Astrocyte of the spinal cord (primary cell): Measurements from ENCODE around the gene PPP1R13B.

ENCODE experiments used
- DNase-seq: peaks from one replicate; pipeline ENCODE4 v3.0.0; 2011; ENCODE audit warnings: low read depth, low spot score
- H3K4me3 ChIP-seq: 2 replicates; pipeline ENCODE4 v1.5.1; 2011; ENCODE audit warnings: low read depth, mild to moderate bottlenecking, low read length, moderate library complexity
- in situ Hi-C: cut with HindIII; loops from 2 replicates; pipeline ENCODE4 v1.10.0; 2017; ENCODE audit warnings: low sequenced_read_pairs
- TF ChIP-seq, protein P1 (sequence below): IDR thresholded peaks from 2 replicates; pipeline ENCODE4 v1.5.1; 2012; ENCODE audit warnings: low read depth, mild to moderate bottlenecking, low read length, inconsistent platforms

PPP1R13B gene

DNA sequence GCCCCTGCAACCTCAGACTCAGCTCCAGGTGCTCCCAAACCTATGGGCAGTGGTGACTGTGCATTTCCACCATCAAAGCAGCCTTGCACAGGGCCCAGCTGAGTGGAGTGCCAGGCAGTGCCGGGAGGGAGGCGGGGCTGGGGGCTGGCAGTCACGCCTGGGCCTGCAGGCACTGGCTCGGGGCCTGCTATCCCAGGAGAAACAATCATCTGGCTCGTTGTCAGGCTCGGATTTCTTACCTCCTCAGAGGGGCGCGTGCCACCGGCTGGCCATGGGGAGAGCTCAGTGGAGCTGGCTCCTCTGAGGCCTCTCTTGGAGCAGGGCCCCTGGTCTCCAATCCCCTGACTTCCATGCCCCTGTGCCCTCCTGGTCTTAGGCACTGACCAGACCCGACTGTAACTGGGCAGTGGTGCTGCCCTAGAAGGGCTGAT lies 20.2 kb upstream of the PPP1R13B start:
- H3K4me3 ChIP-seq: no peak overlapping the region
- DNase-seq: no peak
- in situ Hi-C loops: no loop called here
- TF ChIP-seq, protein P1, sequence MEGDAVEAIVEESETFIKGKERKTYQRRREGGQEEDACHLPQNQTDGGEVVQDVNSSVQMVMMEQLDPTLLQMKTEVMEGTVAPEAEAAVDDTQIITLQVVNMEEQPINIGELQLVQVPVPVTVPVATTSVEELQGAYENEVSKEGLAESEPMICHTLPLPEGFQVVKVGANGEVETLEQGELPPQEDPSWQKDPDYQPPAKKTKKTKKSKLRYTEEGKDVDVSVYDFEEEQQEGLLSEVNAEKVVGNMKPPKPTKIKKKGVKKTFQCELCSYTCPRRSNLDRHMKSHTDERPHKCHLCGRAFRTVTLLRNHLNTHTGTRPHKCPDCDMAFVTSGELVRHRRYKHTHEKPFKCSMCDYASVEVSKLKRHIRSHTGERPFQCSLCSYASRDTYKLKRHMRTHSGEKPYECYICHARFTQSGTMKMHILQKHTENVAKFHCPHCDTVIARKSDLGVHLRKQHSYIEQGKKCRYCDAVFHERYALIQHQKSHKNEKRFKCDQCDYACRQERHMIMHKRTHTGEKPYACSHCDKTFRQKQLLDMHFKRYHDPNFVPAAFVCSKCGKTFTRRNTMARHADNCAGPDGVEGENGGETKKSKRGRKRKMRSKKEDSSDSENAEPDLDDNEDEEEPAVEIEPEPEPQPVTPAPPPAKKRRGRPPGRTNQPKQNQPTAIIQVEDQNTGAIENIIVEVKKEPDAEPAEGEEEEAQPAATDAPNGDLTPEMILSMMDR: no peak

DNA sequence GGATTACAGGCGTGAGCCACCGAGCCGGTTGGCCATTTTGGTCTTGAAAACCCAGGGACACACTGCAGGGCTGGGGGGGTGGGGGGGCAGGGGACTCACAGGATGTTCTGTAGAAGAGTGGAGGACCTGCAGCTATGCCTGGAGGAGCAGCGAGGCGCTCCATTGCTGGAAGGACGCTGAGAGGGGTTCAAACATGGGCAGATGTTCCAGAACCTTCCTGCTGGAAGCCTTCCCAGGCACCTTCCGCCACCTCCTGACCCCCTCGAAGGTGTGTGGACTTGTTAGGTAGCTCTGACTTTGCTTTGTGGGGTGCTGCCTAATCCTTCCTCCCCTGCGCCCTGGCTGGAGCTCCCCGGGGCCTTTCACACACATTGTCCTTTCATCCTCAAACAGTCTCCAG lies 19.6 kb upstream of the PPP1R13B start:
- in situ Hi-C loops: no loop called here
- DNase-seq: no peak
- TF ChIP-seq, protein P1: no peak
- H3K4me3 ChIP-seq: no peak overlapping the region

DNA sequence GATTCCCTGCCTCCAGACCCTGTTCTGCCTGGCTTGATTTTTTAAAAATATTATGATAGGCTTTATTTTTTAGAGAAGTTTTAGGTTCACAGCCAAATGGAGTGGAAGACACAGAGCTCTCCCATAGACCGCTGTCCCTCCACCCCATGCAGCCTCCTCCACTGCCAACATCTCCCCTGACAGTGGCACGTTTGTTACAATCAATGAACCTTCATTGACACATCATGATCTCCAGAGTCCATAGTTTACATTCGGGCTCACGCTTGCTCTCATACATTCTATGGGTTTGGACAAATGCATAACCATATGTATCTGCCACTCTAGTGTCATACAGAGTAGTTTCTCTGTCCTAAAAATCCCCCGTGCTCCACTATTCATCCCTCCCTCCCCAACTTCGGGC lies 15.9 kb upstream of the PPP1R13B start:
- H3K4me3 ChIP-seq: no peak overlapping the region
- no peak for DNase-seq
- in situ Hi-C loops: no loop called here
- TF ChIP-seq, protein P1: no peak

DNA sequence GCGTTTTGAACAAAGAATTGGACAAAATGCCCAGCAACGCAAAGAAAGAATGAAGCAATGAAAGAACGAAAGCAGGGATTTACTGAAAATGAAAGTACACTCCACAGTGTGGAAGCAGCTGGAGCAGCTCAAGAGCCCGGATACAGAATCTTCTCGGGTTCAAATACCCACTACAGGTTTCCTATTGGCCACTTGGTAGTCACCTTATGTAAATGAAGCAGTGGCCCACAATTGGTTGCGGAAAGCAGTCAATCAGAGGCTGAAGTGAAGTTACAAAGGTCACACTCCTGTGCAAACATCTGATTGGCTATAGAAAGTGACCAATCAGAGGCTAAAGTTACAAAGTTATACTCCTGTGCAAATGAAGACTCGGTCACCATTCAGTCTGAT lies 15.0 kb upstream of the PPP1R13B start:
- TF ChIP-seq, protein P1: no peak
- in situ Hi-C loops: no loop called here
- H3K4me3 ChIP-seq: no peak overlapping the region
- DNase-seq: no peak

DNA sequence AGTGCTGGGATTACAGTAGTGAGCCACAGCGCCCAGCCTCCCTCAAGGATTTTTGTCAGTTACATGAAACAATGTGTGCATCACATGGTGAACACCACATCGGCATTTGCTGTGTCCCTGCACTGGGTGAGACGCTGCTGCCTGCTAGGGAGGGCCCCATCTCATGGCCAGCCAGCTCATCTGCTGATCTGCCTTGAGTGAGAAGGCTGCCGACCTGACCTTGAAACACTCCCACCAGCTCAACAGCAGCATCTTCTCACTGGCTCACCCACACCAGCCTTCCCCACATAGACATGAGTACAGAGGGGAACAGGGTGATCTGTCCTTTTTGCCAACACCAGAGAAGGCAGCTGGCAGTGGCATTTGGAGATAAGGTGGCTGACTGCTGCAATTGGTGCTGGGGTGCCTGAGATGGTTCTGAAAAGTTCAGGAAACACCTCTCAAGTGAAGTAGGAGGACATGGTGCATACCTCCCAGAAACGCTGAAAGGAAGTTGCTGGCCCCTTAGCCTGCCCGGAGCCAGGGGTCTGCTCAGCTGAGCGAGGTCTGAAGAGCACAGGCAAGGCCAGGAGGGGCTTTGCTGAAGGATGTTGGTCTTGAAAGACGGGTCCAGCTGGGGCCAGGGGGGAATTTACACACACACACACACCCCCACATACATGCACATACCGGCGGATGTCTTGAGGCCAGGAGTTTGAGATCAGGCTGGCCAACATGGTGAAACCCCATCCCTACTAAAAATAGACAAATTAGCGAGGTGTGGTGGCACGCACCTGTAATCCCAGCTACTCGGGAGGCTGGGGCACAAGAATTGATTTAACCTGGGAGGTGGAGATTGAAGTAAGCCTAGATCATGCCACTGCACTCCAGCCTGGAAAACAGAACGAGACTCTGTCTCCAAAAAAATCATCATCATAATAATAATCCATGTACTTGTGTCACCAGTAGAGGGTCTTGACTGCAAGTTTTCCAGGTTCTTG lies 14.3 kb upstream of the PPP1R13B start:
- in situ Hi-C loops: no loop called here
- no peak overlapping the region for H3K4me3 ChIP-seq
- TF ChIP-seq, protein P1: no peak
- DNase-seq: no peak

DNA sequence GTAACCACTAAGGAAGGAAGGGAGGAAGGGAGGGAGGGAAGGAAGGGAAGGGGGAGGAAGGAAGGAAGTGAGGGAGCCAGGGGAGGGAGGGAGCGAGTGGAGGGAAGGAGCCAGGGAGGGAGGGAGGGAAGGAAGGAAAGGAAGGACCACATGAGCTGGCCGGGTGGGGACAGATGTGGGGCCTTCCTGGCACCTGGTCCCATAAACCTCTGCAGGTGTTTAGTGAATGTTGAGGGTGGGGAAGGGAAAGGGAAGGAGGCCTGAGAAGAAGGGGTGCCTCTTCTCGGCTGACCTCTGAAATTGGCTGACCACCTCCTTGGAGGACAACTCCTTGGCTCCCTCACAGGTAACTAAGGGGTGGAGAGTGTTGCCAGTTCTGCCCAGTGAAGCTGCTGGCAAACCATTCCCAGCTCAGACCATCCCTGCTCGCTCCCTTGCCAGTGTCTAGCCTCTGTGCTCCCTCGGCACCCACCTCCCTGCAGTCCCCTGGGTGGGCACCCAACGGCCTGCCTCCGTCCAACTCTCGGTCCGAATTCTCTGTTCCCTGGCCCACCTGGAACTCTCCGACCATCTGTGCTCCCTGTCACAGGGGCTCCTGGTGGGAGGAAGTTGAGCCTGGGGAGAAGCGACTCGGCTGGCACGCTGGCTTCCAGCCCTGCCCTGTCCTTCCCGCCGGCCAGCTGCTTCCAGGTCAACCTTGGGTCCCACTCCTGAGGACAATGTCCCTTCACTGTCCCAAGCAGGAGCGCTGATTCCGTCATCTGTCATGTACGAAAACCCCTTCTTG lies 12.2 kb upstream of the PPP1R13B start:
- in situ Hi-C loops: no loop called here
- TF ChIP-seq, protein P1: no peak
- H3K4me3 ChIP-seq: no peak overlapping the region
- no peak for DNase-seq
